ENCODE data around the gene APOM.

The APOM gene

GRCh38 chr6:31631209-31631608 lies 24.5 kb upstream of the APOM start:
- DNase-seq (ENCODE audit: low spot score) = no peak

- DNase-seq (ENCODE audit: low spot score) = no peak
Observed at GRCh38 chr6:31631681-31632278, 23.9 kb upstream of the APOM start.

GRCh38 chr6:31632279-31632946 lies 23.3 kb upstream of the APOM start:
- DNase-seq (ENCODE audit: low spot score) = no peak

- no peak for DNase-seq (ENCODE audit: low spot score)
Observed at GRCh38 chr6:31633447-31633846, 22.2 kb upstream of the APOM start.

GRCh38 chr6:31634131-31634530 lies 21.6 kb upstream of the APOM start:
- DNase-seq (ENCODE audit: low spot score) = no peak

- DNase-seq (ENCODE audit: low spot score) = no peak
Observed at GRCh38 chr6:31634969-31635575, 20.6 kb upstream of the APOM start.

GRCh38 chr6:31636698-31637596 lies 18.7 kb upstream of the APOM start:
- no peak for DNase-seq (ENCODE audit: low spot score)

GRCh38 chr6:31639043-31639442 lies 16.7 kb upstream of the APOM start:
- no peak for DNase-seq (ENCODE audit: low spot score)

- DNase-seq (ENCODE audit: low spot score) = no peak
Observed at GRCh38 chr6:31639449-31639861, 16.2 kb upstream of the APOM start.

GRCh38 chr6:31640612-31641011 lies 15.1 kb upstream of the APOM start:
- no peak for DNase-seq (ENCODE audit: low spot score)

GRCh38 chr6:31641370-31641769 lies 14.3 kb upstream of the APOM start:
- DNase-seq (ENCODE audit: low spot score) = no peak

- no peak for DNase-seq (ENCODE audit: low spot score)
Observed at GRCh38 chr6:31642798-31643570, 12.7 kb upstream of the APOM start.

- DNase-seq (ENCODE audit: low spot score) = no peak
Observed at GRCh38 chr6:31643818-31644454, 11.8 kb upstream of the APOM start.

GRCh38 chr6:31645325-31645724 lies 10.4 kb upstream of the APOM start:
- no peak for DNase-seq (ENCODE audit: low spot score)

- peak; percentile 71 for DNase-seq (ENCODE audit: low spot score)
Observed at GRCh38 chr6:31651602-31652191, 4.0 kb upstream of the APOM start.

GRCh38 chr6:31652925-31653724 lies 2.6 kb upstream of the APOM start:
- peak; percentile 96 for DNase-seq (ENCODE audit: low spot score)

GRCh38 chr6:31654574-31655348 lies 933 bp upstream of the APOM start:
- DNase-seq (ENCODE audit: low spot score) = no peak

GRCh38 chr6:31657406-31658157 lies 1.9 kb downstream of the APOM start:
- no peak for DNase-seq (ENCODE audit: low spot score)

Data from SK-N-DZ (cell line).